Memory B cell (primary cell): ENCODE data around the gene TMPRSS9.
"Not testable (repeated sequence)": the region's sequence is repeated elsewhere in the genome, so short reads cannot be mapped to it uniquely, and the experiment has no call there.

Experiments
- ATAC-seq: fragments of 150-1000 bp; cut with Tn5 transposase; 2 replicates; pipeline ENCODE4 v1.10.0; 2021; ENCODE audit warnings: low read depth, mild to moderate bottlenecking, moderate library complexity
- DNase-seq, 2 donors: peaks; one replicate each; pipeline ENCODE4 v3.0.0; 2022; ENCODE audit warnings: low spot score in 2 of 2
- H3K27ac Mint-ChIP-seq: one replicate; pipeline ENCODE4 v1.8.0; 2022; ENCODE audit warnings: mild to moderate bottlenecking, moderate library complexity, mixed read lengths
- H3K27me3 Mint-ChIP-seq: one replicate; pipeline ENCODE4 v1.8.0; 2022; ENCODE audit warnings: mixed read lengths
- H3K36me3 Mint-ChIP-seq: one replicate; pipeline ENCODE4 v1.8.0; 2022; ENCODE audit warnings: mild to moderate bottlenecking, mixed read lengths
- H3K4me1 Mint-ChIP-seq: one replicate; pipeline ENCODE4 v1.8.0; 2022; ENCODE audit warnings: mixed read lengths
- H3K4me3 Mint-ChIP-seq: one replicate; pipeline ENCODE4 v1.8.0; 2022; ENCODE audit warnings: mild to moderate bottlenecking, moderate library complexity, mixed read lengths
- H3K9me3 Mint-ChIP-seq: one replicate; pipeline ENCODE4 v1.8.0; 2022; ENCODE audit warnings: mixed read lengths

The TMPRSS9 gene

DNA sequence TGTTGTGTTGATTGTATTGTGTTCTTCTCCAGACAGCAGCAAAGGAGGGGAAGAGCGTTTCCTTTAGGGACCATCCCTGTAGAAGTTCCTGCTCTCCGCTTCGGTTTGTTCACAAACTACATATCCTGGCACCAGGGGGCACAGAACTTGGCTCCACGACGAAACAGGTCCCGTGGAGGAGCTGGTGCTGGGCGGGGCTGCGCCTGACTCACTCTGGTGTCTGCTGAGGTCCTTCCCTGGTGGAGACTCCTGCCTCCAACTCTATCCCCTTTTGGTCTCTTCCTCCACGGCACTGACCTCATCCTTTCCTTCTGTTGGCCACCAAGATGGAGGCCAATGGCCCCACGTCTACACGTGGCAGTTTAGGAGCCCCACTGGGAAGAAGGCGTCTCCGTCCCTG, 14.7 kb downstream of the TMPRSS9 start:
- Mint-ChIP-seq H3K9me3 (peaks cover 5% of the 10 kb centered on the region), H3K27me3 (peaks cover 6% of the 10 kb centered on the region), H3K27ac (no peak overlapping the region), H3K36me3 (peaks cover 4% of the 10 kb centered on the region), H3K4me1 (peaks cover 6% of the 10 kb centered on the region), H3K4me3 (no peak overlapping the region)
- DNase-seq = no peak
- ATAC-seq = no peak

- no peak for ATAC-seq
- Mint-ChIP-seq H3K27ac (no peak overlapping the region), H3K36me3 (peaks cover 4% of the 10 kb centered on the region)
Measured at GRCh38 chr19:2375353-2376121, 15.5 kb downstream of the TMPRSS9 start.

GRCh38 chr19:2376784-2377519, 16.9 kb downstream of the TMPRSS9 start:
- ATAC-seq = no peak
- Mint-ChIP-seq H3K27ac (peak overlapping the region; percentile 89), H3K4me3 (no peak overlapping the region), H3K9me3 (peaks cover 7% of the 10 kb centered on the region), H3K36me3 (peaks cover 4% of the 10 kb centered on the region), H3K4me1 (peaks cover 6% of the 10 kb centered on the region), H3K27me3 (peaks cover 6% of the 10 kb centered on the region)
- DNase-seq = no peak

More at GRCh38 chr19:2375353-2376121, 15.5 kb downstream of the TMPRSS9 start:
- H3K9me3 Mint-ChIP-seq = peaks cover 5% of the 10 kb centered on the region
- H3K4me3 Mint-ChIP-seq = no peak overlapping the region
- H3K4me1 Mint-ChIP-seq = peaks cover 6% of the 10 kb centered on the region
- peaks cover 6% of the 10 kb centered on the region for H3K27me3 Mint-ChIP-seq
- no peak for DNase-seq

DNA sequence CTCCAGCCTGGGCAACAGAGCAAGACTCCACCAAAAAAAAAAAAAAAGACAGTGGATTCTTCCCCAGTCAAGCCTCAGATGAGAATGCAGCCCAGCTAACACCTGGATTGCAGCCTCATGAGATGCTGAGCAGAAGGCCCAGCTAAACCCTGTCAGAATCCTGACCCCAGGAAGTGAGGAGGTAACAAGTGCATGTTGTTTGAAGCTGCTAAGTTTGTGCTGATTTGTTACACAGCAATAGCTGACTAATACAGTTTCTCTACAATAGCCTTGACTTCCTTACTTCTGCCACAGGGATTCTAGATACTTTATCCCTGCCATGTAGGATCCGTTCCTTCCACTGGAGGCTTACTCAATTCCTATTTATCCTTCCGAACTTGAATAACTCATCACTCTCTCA, 20.5 kb downstream of the TMPRSS9 start:
- H3K4me1 Mint-ChIP-seq = peaks cover 13% of the 10 kb centered on the region
- peaks cover 7% of the 10 kb centered on the region for H3K9me3 Mint-ChIP-seq
- peaks cover 7% of the 10 kb centered on the region for H3K27me3 Mint-ChIP-seq
- no peak overlapping the region for H3K4me3 Mint-ChIP-seq
- DNase-seq (no peak), ATAC-seq (no peak)
- no peak overlapping the region for H3K27ac Mint-ChIP-seq
- H3K36me3 Mint-ChIP-seq = peaks cover 4% of the 10 kb centered on the region

DNA sequence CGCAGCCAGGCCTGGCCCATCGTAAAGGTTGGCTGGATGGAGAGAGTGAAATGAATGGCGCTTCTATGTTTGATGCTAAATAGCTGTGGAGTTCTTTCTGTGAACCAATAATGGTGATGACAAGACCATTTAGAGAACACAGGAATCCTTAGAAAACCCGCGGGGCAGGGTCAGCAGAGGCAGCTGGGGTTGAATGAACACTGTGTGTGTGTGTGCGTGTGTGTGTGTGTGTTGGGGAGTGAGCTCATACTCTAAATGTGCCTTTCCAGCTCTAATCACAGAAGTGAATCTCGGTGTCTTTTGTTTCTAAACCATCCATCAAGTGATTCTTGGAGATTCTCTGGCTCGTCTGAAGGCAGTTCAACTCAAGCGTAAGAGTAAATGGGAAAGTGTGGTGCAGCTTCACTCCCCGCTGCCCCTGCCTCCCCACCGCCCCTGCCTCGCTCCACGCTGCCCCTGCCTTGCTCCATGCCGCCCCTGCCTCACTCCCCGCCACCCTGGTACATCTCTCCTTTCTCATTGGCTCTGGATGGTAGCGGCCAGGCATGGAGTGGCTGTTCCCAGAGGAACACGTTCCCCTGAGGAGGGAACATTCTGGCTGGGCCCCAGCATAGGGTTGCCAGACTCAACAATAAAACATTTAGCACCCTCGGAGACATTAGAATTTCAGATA, 21.2 kb downstream of the TMPRSS9 start:
- no peak for ATAC-seq
- Mint-ChIP-seq H3K4me3 (no peak overlapping the region), H3K27me3 (peaks cover 7% of the 10 kb centered on the region), H3K4me1 (peaks cover 13% of the 10 kb centered on the region), H3K9me3 (peaks cover 7% of the 10 kb centered on the region), H3K36me3 (peaks cover 4% of the 10 kb centered on the region), H3K27ac (no peak overlapping the region)
- DNase-seq = no peak

DNA sequence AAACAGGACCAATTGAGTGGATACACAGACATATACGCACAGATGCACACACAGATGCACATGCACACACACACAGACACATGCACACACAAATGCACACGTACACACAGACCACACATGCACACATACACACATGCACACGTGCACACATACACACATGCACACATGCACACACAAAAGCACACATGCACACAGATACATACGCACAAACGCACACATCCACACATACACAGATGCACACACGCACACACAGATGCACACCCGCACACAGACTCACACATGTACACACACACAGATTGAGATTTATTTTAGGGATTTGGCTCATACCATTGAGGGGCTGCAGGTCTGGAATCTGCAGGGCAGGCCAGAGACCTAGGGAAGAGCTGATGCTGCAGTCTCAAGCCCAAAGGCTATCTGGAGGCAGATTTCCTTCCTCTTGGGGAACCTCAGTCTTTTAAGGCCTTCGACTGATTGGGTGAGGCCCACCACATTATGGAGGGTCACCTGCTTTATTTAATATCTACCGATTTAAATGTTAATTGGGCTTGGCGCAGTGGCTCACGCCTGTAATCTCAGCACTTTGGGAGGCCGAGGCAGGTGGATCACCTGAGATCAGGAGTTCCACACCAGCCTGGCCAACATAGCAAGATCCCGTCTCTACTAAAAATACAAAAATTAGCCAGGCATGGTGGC, 22.6 kb downstream of the TMPRSS9 start:
- Mint-ChIP-seq H3K36me3 (peaks cover 4% of the 10 kb centered on the region), H3K9me3 (peaks cover 7% of the 10 kb centered on the region), H3K4me1 (peaks cover 11% of the 10 kb centered on the region), H3K4me3 (no peak overlapping the region), H3K27ac (no peak overlapping the region), H3K27me3 (peaks cover 5% of the 10 kb centered on the region)
- ATAC-seq (no peak), DNase-seq (no peak)

- Mint-ChIP-seq H3K4me1 (peaks cover 10% of the 10 kb centered on the region), H3K4me3 (no peak overlapping the region), H3K36me3 (no peaks in the 10 kb centered on the region), H3K27me3 (peaks cover 5% of the 10 kb centered on the region), H3K9me3 (peaks cover 1% of the 10 kb centered on the region), H3K27ac (no peak overlapping the region)
- ATAC-seq = peak; percentile 39
- DNase-seq = no peak
Measured at GRCh38 chr19:2385053-2385721, 25.1 kb downstream of the TMPRSS9 start.

GRCh38 chr19:2387367-2388288, 27.6 kb downstream of the TMPRSS9 start:
- Mint-ChIP-seq H3K4me3 (no peak overlapping the region), H3K36me3 (no peaks in the 10 kb centered on the region), H3K27ac (no peak overlapping the region), H3K4me1 (peaks cover 10% of the 10 kb centered on the region), H3K27me3 (peaks cover 4% of the 10 kb centered on the region), H3K9me3 (no peaks in the 10 kb centered on the region)
- DNase-seq (no peak), ATAC-seq (no peak)

- Mint-ChIP-seq H3K27me3 (peaks cover 4% of the 10 kb centered on the region), H3K36me3 (no peaks in the 10 kb centered on the region), H3K4me1 (peaks cover 9% of the 10 kb centered on the region), H3K4me3 (no peak overlapping the region), H3K9me3 (no peaks in the 10 kb centered on the region), H3K27ac (no peak overlapping the region)
- DNase-seq = no peak
- no peak for ATAC-seq
Measured at GRCh38 chr19:2389594-2389993, 29.5 kb downstream of the TMPRSS9 start.

- ATAC-seq = peak; percentile 47
Measured at GRCh38 chr19:2391118-2391725, 31.2 kb downstream of the TMPRSS9 start.

GRCh38 chr19:2392366-2392765, 32.3 kb downstream of the TMPRSS9 start:
- Mint-ChIP-seq H3K9me3 (no peaks in the 10 kb centered on the region), H3K27me3 (peaks cover 4% of the 10 kb centered on the region), H3K36me3 (no peaks in the 10 kb centered on the region), H3K4me3 (no peak overlapping the region), H3K4me1 (peaks cover 9% of the 10 kb centered on the region), H3K27ac (no peak overlapping the region)
- ATAC-seq (no peak), DNase-seq (no peak)

More at GRCh38 chr19:2391118-2391725, 31.2 kb downstream of the TMPRSS9 start:
- H3K9me3 Mint-ChIP-seq = no peaks in the 10 kb centered on the region
- peak in 1 of 2 donors; percentile 47 for DNase-seq
- H3K4me3 Mint-ChIP-seq = no peak overlapping the region
- H3K27me3 Mint-ChIP-seq = peaks cover 4% of the 10 kb centered on the region
- peaks cover 9% of the 10 kb centered on the region for H3K4me1 Mint-ChIP-seq
- H3K27ac Mint-ChIP-seq = no peak overlapping the region
- H3K36me3 Mint-ChIP-seq = no peaks in the 10 kb centered on the region

GRCh38 chr19:2392899-2393298, 32.8 kb downstream of the TMPRSS9 start:
- not testable (repeated sequence) for DNase-seq, H3K4me3 Mint-ChIP-seq, H3K36me3 Mint-ChIP-seq, H3K9me3 Mint-ChIP-seq, H3K27ac Mint-ChIP-seq, H3K4me1 Mint-ChIP-seq, ATAC-seq, H3K27me3 Mint-ChIP-seq
